GM20000 (cell line): ENCODE results near the gene SCN7A.
"Not testable (repeated sequence)": the region's sequence is repeated elsewhere in the genome, so short reads cannot be mapped to it uniquely, and the experiment has no call there.

Source experiments
- DNase-seq: peaks from one replicate; pipeline ENCODE4 v3.0.0; 2012; ENCODE audit warnings: low spot score
- CTCF ChIP-seq: IDR thresholded peaks from 2 replicates; pipeline ENCODE4 v1.5.1; 2012; ENCODE audit warnings: mild to moderate bottlenecking, control low read depth; ENCODE audit errors: extremely low read depth, missing control alignments

The SCN7A gene

GRCh38 chr2:166417669-166418068, 76.4 kb downstream of the SCN7A start:
- TF ChIP-seq CTCF: no peak
- no peak for DNase-seq

- TF ChIP-seq CTCF: no peak
- no peak for DNase-seq
These were observed 80.8 kb downstream of the SCN7A start for GRCh38 chr2:166413255-166413654.

GRCh38 chr2:166411473-166412230, 82.4 kb downstream of the SCN7A start:
- no peak for TF ChIP-seq CTCF
- DNase-seq: no peak

GRCh38 chr2:166410828-166411472, 83.1 kb downstream of the SCN7A start:
- no peak for DNase-seq
- TF ChIP-seq CTCF: no peak

GRCh38 chr2:166407746-166408145, 86.3 kb downstream of the SCN7A start:
- not testable (repeated sequence) for DNase-seq

- TF ChIP-seq CTCF: no peak
- DNase-seq: no peak
These were observed 87.7 kb downstream of the SCN7A start for GRCh38 chr2:166406374-166406773.

DNA sequence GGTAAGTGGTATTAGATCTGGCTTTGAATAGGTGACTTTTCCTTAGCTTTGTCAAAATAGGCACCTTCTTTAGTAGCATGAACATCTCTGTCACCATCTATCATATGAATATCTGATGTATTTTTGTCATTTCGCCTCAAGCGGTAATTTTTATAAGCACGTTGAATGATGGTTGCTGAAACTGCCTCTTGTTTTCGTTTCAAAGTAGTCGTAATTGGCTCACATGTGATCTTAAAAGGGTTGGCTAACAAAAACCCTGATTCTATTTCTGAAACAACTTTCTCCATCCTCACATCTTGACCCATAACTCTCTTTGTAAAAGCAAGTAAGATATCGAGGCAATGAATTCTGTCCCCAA, 88.5 kb downstream of the SCN7A start:
- DNase-seq: no peak
- TF ChIP-seq CTCF: no peak

DNA sequence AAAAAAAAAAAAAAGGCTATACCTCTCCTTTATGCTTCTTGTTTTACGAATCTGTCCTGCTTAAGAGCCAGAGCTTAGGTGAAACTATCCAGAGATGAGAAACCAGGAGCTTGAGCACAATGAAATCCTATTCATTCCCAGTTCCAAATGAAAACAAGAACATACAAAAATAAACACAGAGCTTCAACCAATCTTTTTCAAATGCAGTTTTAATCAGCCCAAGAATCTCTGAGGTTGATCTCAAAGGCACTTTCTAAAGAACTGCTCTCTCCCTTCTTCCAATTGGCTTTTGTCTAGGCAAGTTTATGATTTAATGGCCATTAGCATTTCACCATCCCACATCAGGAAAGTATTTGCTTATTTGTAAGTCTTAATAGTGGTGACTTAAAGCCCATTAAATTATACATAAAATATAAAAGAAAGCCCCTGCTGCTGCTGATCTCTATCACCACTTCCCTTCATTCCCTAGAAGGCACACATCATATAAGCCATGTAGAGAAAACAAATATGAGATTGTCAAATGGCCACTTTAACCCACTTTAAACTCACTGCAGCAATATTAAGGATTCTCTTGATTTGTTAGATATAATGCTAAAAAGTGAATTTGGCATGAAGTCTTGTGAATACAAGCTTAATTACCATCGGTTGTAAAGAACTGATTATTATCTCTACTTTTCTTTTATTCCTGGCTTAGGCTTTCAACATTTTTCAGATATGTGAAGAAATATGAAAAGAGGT, 89.0 kb downstream of the SCN7A start:
- no peak for DNase-seq
- TF ChIP-seq CTCF: no peak
